ENCODE results near the gene DIAPH3.

DNA sequence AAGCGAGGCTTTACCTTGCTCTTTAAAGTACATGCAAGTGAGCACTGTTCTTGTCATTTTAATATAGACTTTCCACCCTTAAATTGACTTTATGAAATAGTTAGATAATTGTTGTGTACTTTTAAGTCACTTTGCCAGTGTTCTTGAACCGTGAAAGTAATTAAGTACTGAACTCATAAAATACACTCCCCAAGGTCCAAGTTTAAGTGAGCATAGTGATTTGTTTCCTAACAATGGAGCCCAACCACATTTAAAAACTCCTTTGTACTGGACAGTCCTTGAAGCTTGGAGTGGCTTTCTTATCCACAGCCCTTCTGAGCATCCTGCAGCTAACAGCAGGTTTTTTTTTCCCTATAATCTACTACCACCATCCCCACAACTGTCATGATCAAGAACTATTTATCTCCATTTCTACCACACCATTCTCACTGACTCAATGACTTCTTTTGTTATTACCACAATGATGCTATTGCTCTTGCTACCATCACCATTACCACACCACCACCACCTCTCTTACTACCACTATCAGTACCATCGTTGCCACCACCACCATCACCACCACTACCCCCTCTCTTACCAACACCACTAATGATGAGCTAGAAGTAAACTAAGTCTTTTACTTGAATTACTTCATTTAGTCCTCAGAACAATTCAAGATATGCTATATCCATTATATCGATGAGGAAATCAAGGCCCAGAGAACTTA is 452.6 kb downstream of the DIAPH3 start:
- TF ChIP-seq, protein P1, sequence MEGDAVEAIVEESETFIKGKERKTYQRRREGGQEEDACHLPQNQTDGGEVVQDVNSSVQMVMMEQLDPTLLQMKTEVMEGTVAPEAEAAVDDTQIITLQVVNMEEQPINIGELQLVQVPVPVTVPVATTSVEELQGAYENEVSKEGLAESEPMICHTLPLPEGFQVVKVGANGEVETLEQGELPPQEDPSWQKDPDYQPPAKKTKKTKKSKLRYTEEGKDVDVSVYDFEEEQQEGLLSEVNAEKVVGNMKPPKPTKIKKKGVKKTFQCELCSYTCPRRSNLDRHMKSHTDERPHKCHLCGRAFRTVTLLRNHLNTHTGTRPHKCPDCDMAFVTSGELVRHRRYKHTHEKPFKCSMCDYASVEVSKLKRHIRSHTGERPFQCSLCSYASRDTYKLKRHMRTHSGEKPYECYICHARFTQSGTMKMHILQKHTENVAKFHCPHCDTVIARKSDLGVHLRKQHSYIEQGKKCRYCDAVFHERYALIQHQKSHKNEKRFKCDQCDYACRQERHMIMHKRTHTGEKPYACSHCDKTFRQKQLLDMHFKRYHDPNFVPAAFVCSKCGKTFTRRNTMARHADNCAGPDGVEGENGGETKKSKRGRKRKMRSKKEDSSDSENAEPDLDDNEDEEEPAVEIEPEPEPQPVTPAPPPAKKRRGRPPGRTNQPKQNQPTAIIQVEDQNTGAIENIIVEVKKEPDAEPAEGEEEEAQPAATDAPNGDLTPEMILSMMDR (IDR thresholded peaks at IDR 0.05), result no peak
- TF ChIP-seq POLR2A (IDR thresholded peaks at IDR 0.05) (no peak), EP300 (IDR thresholded peaks at IDR 0.05) (no peak)
